ENCODE measurements around the gene OR52R1.
"Not testable (repeated sequence)": the region's sequence is repeated elsewhere in the genome, so short reads cannot be mapped to it uniquely, and the experiment has no call there.

DNA sequence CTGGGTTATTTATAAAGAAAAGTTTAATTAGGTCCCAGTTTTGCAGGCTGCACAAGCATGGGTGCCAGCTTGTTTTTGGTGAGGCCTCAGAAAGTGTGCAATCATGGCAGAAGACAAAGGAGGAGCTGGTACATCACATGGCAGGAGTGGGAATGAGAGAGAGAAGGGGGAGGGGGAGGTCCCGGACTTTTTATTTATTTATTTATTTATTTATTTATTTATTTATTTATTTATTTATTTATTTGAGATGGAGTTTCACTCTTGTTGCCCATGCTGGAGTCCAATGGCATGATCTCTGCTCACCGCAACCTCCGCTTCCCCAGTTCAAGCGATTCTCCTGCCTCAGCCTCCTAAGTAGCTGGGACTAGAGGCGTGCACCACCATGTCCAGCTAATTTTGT lies 2.9 kb downstream of the OR52R1 start:
- TF ChIP-seq, protein P1, sequence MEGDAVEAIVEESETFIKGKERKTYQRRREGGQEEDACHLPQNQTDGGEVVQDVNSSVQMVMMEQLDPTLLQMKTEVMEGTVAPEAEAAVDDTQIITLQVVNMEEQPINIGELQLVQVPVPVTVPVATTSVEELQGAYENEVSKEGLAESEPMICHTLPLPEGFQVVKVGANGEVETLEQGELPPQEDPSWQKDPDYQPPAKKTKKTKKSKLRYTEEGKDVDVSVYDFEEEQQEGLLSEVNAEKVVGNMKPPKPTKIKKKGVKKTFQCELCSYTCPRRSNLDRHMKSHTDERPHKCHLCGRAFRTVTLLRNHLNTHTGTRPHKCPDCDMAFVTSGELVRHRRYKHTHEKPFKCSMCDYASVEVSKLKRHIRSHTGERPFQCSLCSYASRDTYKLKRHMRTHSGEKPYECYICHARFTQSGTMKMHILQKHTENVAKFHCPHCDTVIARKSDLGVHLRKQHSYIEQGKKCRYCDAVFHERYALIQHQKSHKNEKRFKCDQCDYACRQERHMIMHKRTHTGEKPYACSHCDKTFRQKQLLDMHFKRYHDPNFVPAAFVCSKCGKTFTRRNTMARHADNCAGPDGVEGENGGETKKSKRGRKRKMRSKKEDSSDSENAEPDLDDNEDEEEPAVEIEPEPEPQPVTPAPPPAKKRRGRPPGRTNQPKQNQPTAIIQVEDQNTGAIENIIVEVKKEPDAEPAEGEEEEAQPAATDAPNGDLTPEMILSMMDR (IDR thresholded peaks at IDR 0.05), result not testable (repeated sequence)
- TF ChIP-seq EP300 (IDR thresholded peaks at IDR 0.05; ENCODE audit: low read depth); POLR2A (IDR thresholded peaks at IDR 0.05); POLR2AphosphoS5 (IDR thresholded peaks at IDR 0.05): not testable (repeated sequence)
